HG03280 (cell line): ENCODE results near the gene MRPS6.

Source experiments
- ATAC-seq: cut with Tn5 transposase; IDR thresholded peaks from one replicate; pipeline ENCODE4 v1.9.1; 2021; ENCODE audit warnings: mild to moderate bottlenecking, moderate library complexity; ENCODE audit not compliant: unreplicated experiment

Gene MRPS6

DNA sequence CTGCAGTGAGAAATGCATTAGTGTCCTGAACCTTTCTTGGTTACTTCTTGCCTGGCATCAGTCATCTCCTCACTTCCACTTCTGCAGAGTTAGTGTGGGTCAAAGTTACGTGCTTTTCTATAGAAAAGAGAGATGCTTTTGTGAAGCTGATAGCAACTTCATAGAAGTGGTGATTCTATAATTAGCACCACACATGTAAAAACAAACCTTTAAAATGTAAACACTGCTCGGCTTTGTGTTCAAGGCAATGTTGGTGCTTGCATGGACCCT, 57.3 kb downstream of the MRPS6 start:
- no peak for ATAC-seq

GRCh38 chr21:34131586-34131985, 58.2 kb downstream of the MRPS6 start:
- no peak for ATAC-seq

DNA sequence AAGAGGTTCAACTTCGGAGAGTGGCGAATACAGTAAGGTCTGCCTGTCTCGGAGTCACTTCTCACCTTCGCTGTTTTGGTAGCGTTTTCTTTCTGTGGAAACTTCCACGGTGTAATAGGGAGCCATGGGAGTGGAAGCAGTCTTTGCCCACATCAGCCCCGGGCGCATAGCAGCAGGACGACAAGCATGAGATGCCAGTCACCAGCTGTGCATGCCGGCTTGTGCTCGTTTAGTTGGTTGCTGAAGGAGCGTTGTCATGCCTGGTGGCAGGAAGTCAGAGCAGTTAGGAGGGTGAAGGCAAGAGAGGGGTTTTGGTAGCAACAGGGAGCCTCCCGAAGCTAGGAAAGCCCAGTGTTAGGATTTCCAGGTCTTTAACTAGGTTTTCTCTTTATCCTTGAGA, 58.8 kb downstream of the MRPS6 start:
- ATAC-seq = no peak

- ATAC-seq = no peak
Measured at GRCh38 chr21:34132926-34133325, 59.5 kb downstream of the MRPS6 start.

GRCh38 chr21:34133392-34133791, 60.0 kb downstream of the MRPS6 start:
- ATAC-seq = no peak

DNA sequence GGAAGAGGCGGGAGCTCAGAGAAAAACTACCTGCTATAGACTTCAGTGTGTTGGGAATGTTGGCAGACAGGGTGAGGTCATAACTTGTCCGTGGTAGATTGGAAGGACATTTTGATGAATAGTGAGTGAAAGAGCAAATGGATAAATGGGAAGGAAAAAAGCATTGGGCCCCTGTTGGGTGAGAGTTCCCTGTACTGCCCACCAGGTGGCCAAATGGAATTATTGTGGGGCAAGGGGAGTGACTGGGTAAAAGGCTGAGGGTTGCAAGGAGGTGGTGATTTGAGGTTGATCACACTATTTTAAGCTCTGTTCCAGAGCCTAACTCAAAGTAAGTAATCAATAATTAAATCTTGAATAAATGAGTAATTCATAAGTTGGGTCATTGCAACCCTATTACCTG, 60.4 kb downstream of the MRPS6 start:
- no peak for ATAC-seq

DNA sequence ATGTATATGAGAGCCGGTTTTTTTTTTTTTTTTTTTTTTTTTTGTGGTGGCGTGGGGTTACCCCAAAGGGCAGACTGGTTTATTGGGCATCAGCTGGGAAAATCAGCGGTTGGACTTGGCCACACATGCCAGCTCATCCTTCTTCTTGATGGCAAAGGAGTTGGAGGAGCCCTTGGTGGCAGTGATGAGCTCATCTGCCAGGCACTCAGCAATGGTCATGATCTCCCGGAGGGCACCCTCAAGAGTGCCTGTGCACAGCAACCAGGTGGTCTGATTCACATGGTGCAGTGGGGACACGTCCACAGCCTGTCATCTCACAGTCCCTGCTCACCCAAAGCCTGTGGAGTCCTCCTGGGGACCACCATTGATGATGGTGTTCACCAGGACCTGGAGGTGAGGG, 62.0 kb downstream of the MRPS6 start:
- ATAC-seq = no peak

GRCh38 chr21:34141373-34141772, 68.0 kb downstream of the MRPS6 start:
- no peak for ATAC-seq

GRCh38 chr21:34143685-34144182, 70.4 kb downstream of the MRPS6 start:
- ATAC-seq = no peak

DNA sequence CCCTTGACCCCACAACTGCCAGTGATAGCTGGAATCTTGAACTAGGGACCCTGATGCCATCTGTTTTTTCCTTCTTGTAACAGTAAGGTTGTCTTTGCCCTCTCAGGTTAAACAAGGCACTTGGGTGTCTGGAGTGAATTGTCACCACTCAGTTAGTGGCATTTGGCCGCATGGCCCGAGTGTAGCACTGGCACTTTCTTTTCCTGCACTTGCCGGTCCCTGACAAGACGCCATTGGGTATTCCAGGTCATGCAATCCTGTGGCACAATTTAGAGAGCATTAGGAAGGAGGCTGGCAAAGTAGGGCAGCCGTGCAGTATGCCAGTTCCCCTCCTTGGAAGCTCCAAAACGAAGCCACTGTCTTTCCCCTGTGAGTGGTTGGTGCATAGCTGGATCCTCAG, 70.8 kb downstream of the MRPS6 start:
- ATAC-seq = no peak

DNA sequence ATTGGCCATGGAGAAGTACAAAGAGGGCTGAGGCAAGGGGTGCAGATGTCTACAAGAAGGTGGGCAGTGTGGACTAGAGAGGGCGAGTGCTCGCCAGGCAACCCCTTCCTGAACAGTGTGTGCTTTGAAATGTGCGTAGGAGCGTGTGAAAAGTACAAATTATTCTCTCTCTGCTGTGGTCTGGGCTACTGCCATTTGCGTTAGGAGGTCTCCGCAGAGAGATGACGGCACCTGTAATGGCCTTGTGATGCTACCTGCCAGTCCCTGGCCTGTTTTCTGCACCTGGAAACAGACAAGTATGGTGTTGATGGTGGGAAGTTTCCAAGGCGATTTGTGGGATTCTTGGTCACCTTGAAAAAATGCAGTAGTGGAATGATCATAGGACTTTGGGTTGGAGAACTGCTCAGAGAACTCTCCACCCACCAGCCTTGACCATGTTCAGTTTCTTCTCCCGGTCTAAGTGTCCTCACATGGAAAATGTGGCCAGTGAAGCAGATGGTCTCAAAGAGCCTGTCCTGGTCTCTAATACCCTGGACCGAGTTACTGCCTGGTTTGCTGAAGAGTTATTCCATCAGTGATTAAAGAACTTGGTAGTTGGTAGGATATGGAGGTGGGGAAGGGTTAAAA, 74.5 kb downstream of the MRPS6 start:
- no peak for ATAC-seq

DNA sequence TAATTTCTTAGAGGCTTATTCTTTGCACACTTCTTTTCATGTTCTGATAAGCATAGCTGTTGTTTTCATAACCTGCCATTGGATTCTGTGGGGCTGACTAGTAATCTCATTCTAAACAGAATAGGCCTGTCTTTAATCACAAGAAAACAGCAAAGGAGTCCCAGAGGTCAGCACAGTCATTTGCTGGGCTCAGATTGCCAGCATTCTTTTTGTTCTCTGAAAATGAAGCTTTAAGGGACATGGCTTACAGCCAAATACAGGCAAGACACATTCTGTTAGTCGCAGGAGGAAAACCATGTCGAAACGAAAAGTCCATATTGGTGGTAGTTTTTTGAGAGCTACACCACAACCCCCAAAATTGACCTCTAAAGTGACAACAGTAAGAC, 75.0 kb downstream of the MRPS6 start:
- ATAC-seq = no peak

DNA sequence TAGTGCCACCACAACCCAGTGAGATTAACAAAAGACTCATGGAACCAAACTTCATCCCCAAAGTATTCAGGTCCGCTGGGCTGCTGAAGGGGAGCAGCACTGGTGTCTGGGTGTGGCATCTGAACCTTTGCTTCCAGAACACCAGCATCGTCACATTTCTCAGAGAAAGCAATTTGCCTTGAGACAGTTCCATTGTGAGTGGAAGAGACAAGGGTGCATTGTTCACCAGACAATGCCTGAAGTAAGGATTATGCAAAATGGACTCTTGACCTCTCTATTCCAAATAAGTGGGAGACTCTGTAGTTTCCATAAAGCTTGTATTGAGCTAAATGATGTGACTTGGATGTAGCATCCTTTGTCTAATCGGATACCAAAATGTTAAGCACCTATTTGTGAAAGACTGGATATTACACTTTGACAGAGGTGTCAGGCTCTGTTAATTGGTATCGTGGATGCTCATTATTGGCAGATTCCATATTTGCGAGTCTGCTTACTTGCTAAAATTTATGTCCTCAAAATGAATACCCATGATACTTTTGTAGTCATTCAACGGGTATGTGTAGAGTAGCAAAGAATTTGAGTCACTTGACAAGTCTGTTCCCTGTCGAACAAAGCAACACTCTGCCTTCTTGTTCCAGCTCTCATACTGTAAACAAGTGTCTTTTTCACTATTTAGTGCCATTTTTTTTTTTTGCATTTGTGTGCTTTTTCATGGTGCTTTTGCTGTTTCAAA, 75.6 kb downstream of the MRPS6 start:
- no peak for ATAC-seq

DNA sequence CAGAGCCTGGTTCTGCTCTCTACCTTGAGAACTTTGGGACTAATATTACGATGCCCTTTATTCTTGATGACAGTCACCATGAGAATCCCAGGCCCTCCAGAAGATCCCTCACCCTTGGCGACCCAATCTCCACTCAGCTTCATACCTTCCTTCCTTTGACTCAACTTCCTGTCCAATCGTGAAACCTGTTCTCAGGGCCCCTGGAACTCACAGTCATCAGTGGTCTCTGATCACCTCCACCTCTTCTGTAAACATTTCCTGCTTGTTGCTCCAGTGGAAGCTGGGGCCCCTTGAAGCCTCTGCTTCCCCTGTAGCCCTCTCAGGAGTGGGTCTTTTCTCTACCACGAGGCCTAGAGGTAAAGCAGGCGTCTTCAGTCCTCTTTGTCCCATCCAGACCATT, 79.1 kb downstream of the MRPS6 start:
- no peak for ATAC-seq

- no peak for ATAC-seq
Measured at GRCh38 chr21:34154878-34155277, 81.5 kb downstream of the MRPS6 start.

DNA sequence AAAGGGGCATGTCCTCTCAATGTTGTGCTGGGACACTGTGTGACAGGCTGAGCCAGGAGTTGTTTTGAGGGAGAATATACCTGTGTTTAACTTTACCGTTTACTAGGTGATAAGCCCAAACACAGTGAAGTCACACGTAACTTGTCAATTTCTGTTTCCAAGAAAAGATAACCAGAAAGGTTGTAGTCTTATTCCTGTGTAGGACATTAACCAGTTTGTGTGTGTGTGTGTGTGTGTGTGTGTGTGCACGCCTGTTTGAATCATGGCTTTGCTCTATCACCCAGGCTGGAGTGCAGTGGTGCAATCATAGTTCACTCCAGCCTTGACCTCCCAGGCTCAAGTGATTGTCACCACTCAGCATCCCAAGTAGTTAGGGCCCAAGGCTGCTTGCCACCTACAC, 83.6 kb downstream of the MRPS6 start:
- no peak for ATAC-seq

DNA sequence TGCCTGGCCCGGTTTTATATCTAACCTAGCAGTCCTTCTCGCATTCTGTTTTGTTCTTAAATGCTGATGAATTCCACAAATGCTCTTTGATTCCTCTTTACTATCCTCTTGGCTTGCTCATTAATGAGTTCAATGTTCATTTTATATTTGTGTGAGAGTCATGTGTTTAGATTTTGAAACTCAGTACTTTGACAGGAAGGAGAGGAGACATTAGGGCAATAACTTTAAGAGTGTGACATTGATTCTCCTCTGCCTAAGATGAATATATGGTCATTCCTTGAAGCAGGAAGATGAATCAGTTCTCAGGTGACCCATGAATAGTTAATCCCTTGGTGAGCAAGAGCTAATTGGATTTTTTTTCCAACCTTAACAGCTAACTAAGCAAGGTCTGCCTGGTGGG, 84.1 kb downstream of the MRPS6 start:
- ATAC-seq = no peak

- no peak for ATAC-seq
Measured at GRCh38 chr21:34158866-34159835, 85.8 kb downstream of the MRPS6 start.

- ATAC-seq = no peak
Measured at GRCh38 chr21:34166468-34166867, 93.1 kb downstream of the MRPS6 start.

DNA sequence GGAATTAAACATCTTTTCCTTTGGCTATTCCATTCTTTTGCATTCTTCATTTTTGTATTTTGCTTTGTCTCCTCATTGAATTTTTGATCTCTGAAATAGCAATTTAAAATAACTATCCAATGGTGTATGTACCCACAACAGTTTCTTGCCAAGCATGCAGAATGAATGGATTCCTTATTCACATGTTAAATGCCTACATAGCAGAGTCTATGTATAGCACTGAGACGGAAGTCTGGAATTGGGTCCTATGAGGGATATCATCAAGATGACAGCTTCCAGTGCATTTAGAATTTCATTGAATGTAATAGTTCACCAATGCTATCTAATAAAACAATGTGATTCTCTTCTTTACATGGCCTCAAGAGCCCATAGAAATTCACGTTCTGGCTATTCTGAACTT, 97.5 kb downstream of the MRPS6 start:
- ATAC-seq = no peak

- no peak for ATAC-seq
Measured at GRCh38 chr21:34174470-34174869, 101.1 kb downstream of the MRPS6 start.

GRCh38 chr21:34176448-34176847, 103.1 kb downstream of the MRPS6 start:
- ATAC-seq = no peak
